K562 (cell line): ENCODE results near the gene FAM90A26. TPM values are rescaled to one million over a fixed set of nuclear protein-coding genes. Genes with fewer than 3 reads are reported as not detected.
"Not testable (repeated sequence)": the region's sequence is repeated elsewhere in the genome, so short reads cannot be mapped to it uniquely, and the experiment has no call there.

Source experiments
- ATAC-seq: fragments of 200-7000 bp; cut with Tn5 transposase; 3 replicates; pipeline ENCODE4 v1.9.1; 2020; ENCODE audit warnings: moderate library complexity
- Bru-seq: library from RNA; stranded (reverse); fragments of 400-500 nt; gene quantifications from one replicate; lab custom pipeline; 2021; lab: Mats Ljungman, UMichigan
- BruChase-seq, 2 experiments: library from RNA; stranded (reverse); fragments of 400-500 nt; gene quantifications; one replicate each; lab custom pipeline; 2021; lab: Mats Ljungman, UMichigan
- BruUV-seq: library from RNA; stranded (reverse); fragments of 400-500 nt; replicated peaks from 2 replicates; lab custom pipeline; 2021; lab: Mats Ljungman, UMichigan
- CTCF ChIA-PET: fragments of 300-600 bp; formaldehyde crosslinking; extraction: SDS; loops from one replicate; lab custom pipeline; 2021; ENCODE audit warnings: low intra/inter-chr PET ratio; lab: Yijun Ruan, JAX
- POLR2A ChIA-PET: fragments of 300-600, 350-650 bp; sonication (Branson Sonifier 250); formaldehyde crosslinking; extraction: SDS; loops from one replicate; lab custom pipeline; 2021; ENCODE audit warnings: antibody characterized with exemption, inconsistent platforms; lab: Yijun Ruan, JAX
- DNase-seq, 4 experiments: peaks; one replicate each; pipeline versions ENCODE4 v3.0.0 to v3.0.0-alpha.2; 2011 to 2018; ENCODE audit warnings: low spot score in 3 of 4, mixed read lengths in 3 of 4; ENCODE audit errors: extremely low read depth in 1 of 4
- FAIRE-seq: peaks from 2 replicates; lab custom pipeline; 2011; peaks lifted over from hg19 to GRCh38; lab: Jason Lieb, UNC
- H2AFZ ChIP-seq: 2 replicates; pipeline ENCODE4 v1.6.0; 2011; ENCODE audit warnings: low read depth, low read length, control low read depth, inconsistent platforms
- H3K27ac ChIP-seq: fragments of 200-600 bp; 3 replicates; pipeline ENCODE4 v1.8.0; 2011; ENCODE audit warnings: low read depth, mild to moderate bottlenecking, control low read depth, inconsistent platforms, low read length, moderate library complexity, mixed read lengths; ENCODE audit errors: extremely low read depth
- H3K27me3 ChIP-seq, 2 experiments: fragments of 300-600 bp in 1 of 2; 2 replicates in 1 of 2; 3 replicates in 1 of 2; pipeline versions ENCODE4 v1.6.0 to v1.8.0; 2011; ENCODE audit warnings: inconsistent platforms in 2 of 2, low read length in 2 of 2, mild to moderate bottlenecking in 1 of 2, mixed read lengths in 1 of 2, moderate library complexity in 1 of 2; ENCODE audit not compliant: control insufficient read depth in 2 of 2, insufficient read depth in 2 of 2
- H3K36me3 ChIP-seq: fragments of 300-600 bp; 3 replicates; pipeline ENCODE4 v1.8.0; 2011; ENCODE audit warnings: mild to moderate bottlenecking, low read length, inconsistent platforms; ENCODE audit not compliant: control insufficient read depth, insufficient read depth
- H3K4me1 ChIP-seq, 2 experiments: fragments of 200-600 bp in 1 of 2; replicated peaks in 1 of 2; 2 replicates in 1 of 2; 3 replicates in 1 of 2; pipeline versions ENCODE4 v1.5.1 to v1.8.0; 2011; ENCODE audit warnings: inconsistent platforms in 2 of 2, low read length in 2 of 2, mild to moderate bottlenecking in 1 of 2, mixed read lengths in 1 of 2, moderate library complexity in 1 of 2; ENCODE audit not compliant: control insufficient read depth in 2 of 2, insufficient read depth in 2 of 2
- H3K4me2 ChIP-seq: 2 replicates; pipeline ENCODE4 v1.6.1; 2011; ENCODE audit warnings: low read length, control low read depth, inconsistent platforms, mixed read lengths; ENCODE audit not compliant: insufficient read depth
- H3K4me3 ChIP-seq: fragments of 200-600 bp; sonication (generic), shearing (Covaris generic); 2 replicates; pipeline ENCODE4 v1.5.1; 2016; ENCODE audit warnings: control low read depth, inconsistent platforms
- H3K79me2 ChIP-seq: fragments of 200-600 bp; 3 replicates; pipeline ENCODE4 v1.8.0; 2011; ENCODE audit warnings: low read length, inconsistent platforms; ENCODE audit not compliant: control insufficient read depth, insufficient read depth
- H3K9ac ChIP-seq, 2 experiments: 2 replicates each; pipeline versions ENCODE4 v1.6.0 to v1.6.1; 2011; ENCODE audit warnings: low read depth in 2 of 2, low read length in 2 of 2, control low read depth in 1 of 2, inconsistent platforms in 1 of 2, mild to moderate bottlenecking in 1 of 2, mixed read lengths in 1 of 2; ENCODE audit not compliant: insufficient read depth in 1 of 2
- H3K9me1 ChIP-seq: one replicate; pipeline ENCODE4 v1.6.0; 2011; ENCODE audit warnings: inconsistent platforms, mild to moderate bottlenecking, low read length, moderate library complexity; ENCODE audit not compliant: control insufficient read depth, insufficient read depth
- H3K9me3 ChIP-seq: replicated peaks from 2 replicates; pipeline ENCODE4 v1.5.1; 2011; ENCODE audit warnings: low read depth, low read length, inconsistent platforms; ENCODE audit not compliant: control insufficient read depth, insufficient read depth
- H4K20me1 ChIP-seq: replicated peaks from 2 replicates; pipeline ENCODE4 v1.6.1; 2011; ENCODE audit warnings: low read length, inconsistent platforms, mixed read lengths; ENCODE audit not compliant: control insufficient read depth, insufficient read depth
- WGBS: fragments of 100-300 bp; shearing (Covaris generic); methylation state at CpG from one replicate; pipeline ENCODE4 v1.1.6; 2016; ENCODE audit warnings: low coverage, mixed read lengths; ENCODE audit not compliant: insufficient coverage; ENCODE audit errors: missing lambda C conversion rate; 5-methylcytosine and 5-hydroxymethylcytosine counted together
- in situ Hi-C: fragments of 300-500 bp; cut with MboI; formaldehyde crosslinking; loops from 4 replicates; pipeline ENCODE4 v1.15.0; 2018; ENCODE audit warnings: inconsistent platforms, mixed read lengths
- intact Hi-C: fragments of 100-400 bp; cut with micrococcal nuclease; formaldehyde crosslinking; loops from 2 replicates; pipeline ENCODE4 v1.14.2; 2022
- long read RNA-seq, 3 experiments: library from polyadenylated mRNA in 2 of 3; library from RNA in 1 of 3; unstranded in 2 of 3; stranded (forward) in 1 of 3; transcript quantifications; one replicate each; pipeline ENCODE4 v2.0.0, GENCODE V29; 2019 to 2022
- polyA minus RNA-seq, 3 experiments: library from RNA; depleted of rRNA, polyadenylated mRNA; stranded (reverse); fragments of >200 nt; gene quantifications; 2 replicates each; pipeline ENCODE4 v1.2.3, GENCODE V29; 2011
- polyA plus RNA-seq, 8 experiments: library from polyadenylated mRNA; depleted of rRNA in 4 of 8; stranded (reverse) in 5 of 8; unstranded in 3 of 8; fragments of >200 nt; fragmentation: Nextera tagmentation in 2 of 8; fragmentation: Illumina TruSeq in 1 of 8; extraction: Ambion mirVana in 2 of 8; extraction: Trizol in 1 of 8; gene quantifications; 2 replicates each; pipeline versions ENCODE4 v1.2.1 to v1.2.3, GENCODE V29; 2011 to 2014; ENCODE audit warnings: inconsistent platforms in 1 of 8, missing spikeins in 1 of 8
- total RNA-seq, 7 experiments: library from RNA; depleted of rRNA in 6 of 7; stranded (reverse); fragments of >200 nt in 6 of 7; fragmentation: Illumina TruSeq in 2 of 7; extraction: Trizol in 2 of 7; gene quantifications; 2 replicates each; pipeline versions ENCODE4 v1.2.1 to v1.2.3, GENCODE V29; 2011 to 2021; ENCODE audit warnings: low replicate concordance in 1 of 7

The FAM90A26 gene
- not detected in 2 replicates for total RNA-seq (2011; cell fraction: chromatin; rRNA removed; ENCODE audit: low replicate concordance)
- total RNA-seq (2011; cell fraction: nucleolus; rRNA removed): not detected in 2 replicates
- total RNA-seq (2011; cell fraction: nucleoplasm; rRNA removed): not detected in 2 replicates
- total RNA-seq (2014; rRNA removed) (not detected in 2 replicates), total RNA-seq (2014; rRNA removed; fragmentation: Illumina TruSeq; extraction: Trizol) (not detected in 2 replicates), total RNA-seq (2015; rRNA removed; fragmentation: Illumina TruSeq; extraction: Trizol) (not detected in 2 replicates), total RNA-seq (2021) (not detected in 2 replicates), polyA plus RNA-seq (2011; rRNA removed) (not detected in 2 replicates), polyA plus RNA-seq (2014; fragmentation: Illumina TruSeq; extraction: Trizol) (not detected in 2 replicates), polyA plus RNA-seq (2014; fragmentation: Nextera tagmentation; extraction: Ambion mirVana) (not detected), polyA plus RNA-seq (2014; rRNA removed) (not detected in 2 replicates), polyA minus RNA-seq (2011; rRNA and poly(A)+ RNA removed) (not detected in 2 replicates), Bru-seq, nascent RNA (not detected), BruChase-seq, experiment 1, labeled RNA remaining after a 2-hour chase (not detected), BruChase-seq, experiment 2, labeled RNA remaining after a 6-hour chase (not detected)
- not detected in 2 replicates for polyA plus RNA-seq (2011; cell fraction: cytosol; rRNA removed)
- polyA plus RNA-seq (2011; cell fraction: nucleus; rRNA removed): not detected in 2 replicates
- polyA plus RNA-seq (2012): not detected in 2 replicates
- not detected in 2 replicates for polyA minus RNA-seq (2011; cell fraction: cytosol; rRNA and poly(A)+ RNA removed)
- polyA minus RNA-seq (2011; cell fraction: nucleus; rRNA and poly(A)+ RNA removed): not detected in 2 replicates
- long read RNA-seq, experiment 1: 0 reads
- long read RNA-seq, experiment 2: 0 reads
- long read RNA-seq, experiment 3: 0 reads

GRCh38 chr4:9169791-9170459 lies at the start of gene FAM90A26:
Gene FAM90A26 (plus strand): TSS chr4:9170409. CDS start chr4:9173173, 2,764 bp downstream.
- H3K27me3 ChIP-seq, ATAC-seq, POLR2A ChIA-PET, H3K79me2 ChIP-seq, H3K9me3 ChIP-seq, BruUV-seq, intact Hi-C loops, H3K27ac ChIP-seq, H3K4me2 ChIP-seq, H3K9me1 ChIP-seq, DNase-seq, H3K36me3 ChIP-seq, H4K20me1 ChIP-seq, H3K4me3 ChIP-seq, H3K9ac ChIP-seq, FAIRE-seq, H2AFZ ChIP-seq, H3K4me1 ChIP-seq, CTCF ChIA-PET, in situ Hi-C loops: not testable (repeated sequence)
- WGBS: no CpG with 5 or more reads among the region's 11 CpGs

DNA sequence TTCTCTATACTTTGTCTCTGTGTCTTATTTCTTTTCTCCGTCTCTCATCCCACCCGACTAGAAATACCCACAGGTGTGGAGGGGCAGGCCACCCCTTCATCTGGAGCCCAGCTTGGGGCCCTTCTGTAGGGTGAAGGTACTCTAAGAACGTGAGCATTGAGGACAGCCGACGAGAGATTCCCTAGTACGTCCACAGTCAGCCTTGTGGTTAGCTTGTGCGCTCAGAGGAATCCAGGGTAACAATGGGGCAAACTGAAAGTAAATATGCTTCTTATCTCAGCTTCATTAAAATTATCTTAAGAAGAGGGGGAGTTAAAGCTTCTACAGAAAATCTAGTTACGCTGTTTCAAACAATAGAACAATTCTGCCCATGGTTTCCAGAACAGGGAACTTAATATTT lies 47.5 kb upstream of the FAM90A26 start:
- ATAC-seq, H4K20me1 ChIP-seq, H2AFZ ChIP-seq, H3K9me3 ChIP-seq, CTCF ChIA-PET, H3K9ac ChIP-seq, H3K36me3 ChIP-seq, FAIRE-seq, BruUV-seq, in situ Hi-C loops, H3K27me3 ChIP-seq, H3K79me2 ChIP-seq, H3K4me2 ChIP-seq, H3K4me1 ChIP-seq, H3K4me3 ChIP-seq, H3K27ac ChIP-seq, DNase-seq, POLR2A ChIA-PET, H3K9me1 ChIP-seq: not testable (repeated sequence)
- intact Hi-C loops: loop anchor here (5.0 kb wide), 2 partner anchors 120 to 180 kb away; no protein-coding TSS in a partner anchor
- 0% methylated on average over 7 of the region's 8 CpGs for WGBS
